H9 (cell line): ENCODE results near the gene KIF18B. TPM values are rescaled to one million over a fixed set of nuclear protein-coding genes. Genes with fewer than 3 reads are reported as not detected.

Experiments used
- DNase-seq: peaks from one replicate; pipeline ENCODE4 v3.0.0-alpha.2; 2017
- H2AFZ ChIP-seq: one replicate; pipeline ENCODE4 v1.6.1; 2013; ENCODE audit warnings: mild to moderate bottlenecking, low read length, control low read depth, moderate library complexity
- H2AK5ac ChIP-seq: 2 replicates; pipeline ENCODE4 v1.6.1; 2013; ENCODE audit warnings: low read length, control low read depth, mixed read lengths; ENCODE audit not compliant: insufficient read length
- H2BK120ac ChIP-seq: one replicate; pipeline ENCODE4 v1.6.1; 2013; ENCODE audit warnings: low read depth, mild to moderate bottlenecking, low read length, control low read depth, inconsistent platforms; ENCODE audit not compliant: poor library complexity, severe bottlenecking
- H2BK12ac ChIP-seq: 2 replicates; pipeline ENCODE4 v1.6.1; 2013; ENCODE audit warnings: low read length, control low read depth, mixed read lengths, low read depth; ENCODE audit not compliant: insufficient read length
- H2BK15ac ChIP-seq: 2 replicates; pipeline ENCODE4 v1.6.1; 2013; ENCODE audit warnings: low read depth, low read length, control low read depth
- H2BK20ac ChIP-seq: one replicate; pipeline ENCODE4 v1.6.1; 2013; ENCODE audit warnings: low read depth, mild to moderate bottlenecking, low read length, control low read depth, inconsistent platforms; ENCODE audit not compliant: poor library complexity, severe bottlenecking
- H2BK5ac ChIP-seq: 2 replicates; pipeline ENCODE4 v1.6.1; 2013; ENCODE audit warnings: low read length, control low read depth, mixed read lengths; ENCODE audit not compliant: insufficient read length
- H3K14ac ChIP-seq: 2 replicates; pipeline ENCODE4 v1.6.1; 2013; ENCODE audit warnings: low read length, control low read depth; ENCODE audit not compliant: insufficient read depth
- H3K18ac ChIP-seq: 2 replicates; pipeline ENCODE4 v1.6.1; 2013; ENCODE audit warnings: low read depth, mild to moderate bottlenecking, mixed read lengths, low read length, control low read depth; ENCODE audit not compliant: insufficient read length
- H3K23ac ChIP-seq: 2 replicates; pipeline ENCODE4 v1.6.1; 2013; ENCODE audit warnings: low read length, control low read depth, mixed read lengths, low read depth; ENCODE audit not compliant: insufficient read length
- H3K23me2 ChIP-seq: 2 replicates; pipeline ENCODE4 v1.6.1; 2013; ENCODE audit warnings: low read depth, mild to moderate bottlenecking, mixed read lengths, low read length, control low read depth; ENCODE audit not compliant: insufficient read length, poor library complexity, severe bottlenecking
- H3K27ac ChIP-seq: 2 replicates; pipeline ENCODE4 v1.5.1; 2013; ENCODE audit warnings: low read length, control low read depth, mixed read lengths, low read depth; ENCODE audit not compliant: insufficient read length
- H3K27me3 ChIP-seq: 2 replicates; pipeline ENCODE4 v1.6.1; 2013; ENCODE audit warnings: low read length, control low read depth, inconsistent platforms; ENCODE audit not compliant: insufficient read depth
- H3K4ac ChIP-seq: 2 replicates; pipeline ENCODE4 v1.6.1; 2013; ENCODE audit warnings: low read depth, mild to moderate bottlenecking, control low read depth, inconsistent platforms, low read length, moderate library complexity
- H3K4me1 ChIP-seq: 2 replicates; pipeline ENCODE4 v1.6.1; 2013; ENCODE audit warnings: low read length, control low read depth, inconsistent platforms; ENCODE audit not compliant: insufficient read depth
- H3K4me2 ChIP-seq: 2 replicates; pipeline ENCODE4 v1.6.1; 2013; ENCODE audit warnings: low read length, control low read depth, mixed read lengths; ENCODE audit not compliant: insufficient read length, insufficient read depth
- H3K56ac ChIP-seq: 2 replicates; pipeline ENCODE4 v1.6.1; 2013; ENCODE audit warnings: low read depth, mild to moderate bottlenecking, mixed read lengths, low read length, control low read depth; ENCODE audit not compliant: insufficient read length
- H3K79me1 ChIP-seq: 2 replicates; pipeline ENCODE4 v1.6.1; 2013; ENCODE audit warnings: low read depth, mild to moderate bottlenecking, moderate library complexity, low read length, control low read depth, inconsistent platforms; ENCODE audit not compliant: insufficient read depth, poor library complexity, severe bottlenecking
- H3K79me2 ChIP-seq: 2 replicates; pipeline ENCODE4 v1.6.1; 2013; ENCODE audit warnings: low read length, control low read depth, inconsistent platforms; ENCODE audit not compliant: insufficient read depth
- H3K9ac ChIP-seq: 2 replicates; pipeline ENCODE4 v1.6.1; 2013; ENCODE audit warnings: low read length, control low read depth, mixed read lengths; ENCODE audit not compliant: insufficient read length; ENCODE audit errors: extremely low read depth
- H3K9me3 ChIP-seq: one replicate; pipeline ENCODE4 v1.6.1; 2013; ENCODE audit warnings: low read depth, low read length, inconsistent platforms; ENCODE audit not compliant: control insufficient read depth
- H3T11ph ChIP-seq: one replicate; pipeline ENCODE4 v1.6.1; 2013; ENCODE audit warnings: mild to moderate bottlenecking, low read length, control low read depth, inconsistent platforms
- H4K20me1 ChIP-seq: one replicate; pipeline ENCODE4 v1.6.1; 2013; ENCODE audit not compliant: control insufficient read depth, insufficient read length, insufficient read depth
- H4K5ac ChIP-seq: 2 replicates; pipeline ENCODE4 v1.6.1; 2013; ENCODE audit warnings: low read depth, mild to moderate bottlenecking, mixed read lengths, low read length, control low read depth; ENCODE audit not compliant: insufficient read length
- H4K8ac ChIP-seq: replicated peaks from 2 replicates; pipeline ENCODE4 v1.6.1; 2013; ENCODE audit warnings: low read length, control low read depth, mixed read lengths, low read depth; ENCODE audit not compliant: insufficient read length
- H4K91ac ChIP-seq: 2 replicates; pipeline ENCODE4 v1.6.1; 2013; ENCODE audit warnings: low read depth, mild to moderate bottlenecking, moderate library complexity, mixed read lengths, low read length, control low read depth; ENCODE audit not compliant: insufficient read length
- H3K27ac Mint-ChIP-seq, 3 experiments: 2 replicates in 2 of 3; 3 replicates in 1 of 3; pipeline ENCODE4 v1.8.0; 2020 to 2021; ENCODE audit warnings: mixed read lengths in 3 of 3, mild to moderate bottlenecking in 1 of 3, moderate library complexity in 1 of 3
- H3K27me3 Mint-ChIP-seq: 2 replicates; pipeline ENCODE4 v1.8.0; 2021; ENCODE audit warnings: low read depth, mild to moderate bottlenecking, moderate library complexity, mixed read lengths
- H3K36me3 Mint-ChIP-seq, 3 experiments: 2 replicates in 2 of 3; 3 replicates in 1 of 3; pipeline ENCODE4 v1.8.0; 2020 to 2021; ENCODE audit warnings: low read depth in 3 of 3, mixed read lengths in 3 of 3; ENCODE audit not compliant: insufficient read depth in 1 of 3
- H3K4me1 Mint-ChIP-seq, 2 experiments: 2 replicates each; pipeline ENCODE4 v1.8.0; 2020; ENCODE audit warnings: mixed read lengths in 2 of 2
- H3K4me3 Mint-ChIP-seq, 2 experiments: 2 replicates in 1 of 2; 3 replicates in 1 of 2; pipeline ENCODE4 v1.8.0; 2020 to 2021; ENCODE audit warnings: mild to moderate bottlenecking in 2 of 2, mixed read lengths in 2 of 2, moderate library complexity in 1 of 2
- H3K9me3 Mint-ChIP-seq, 2 experiments: 2 replicates in 1 of 2; 3 replicates in 1 of 2; pipeline ENCODE4 v1.8.0; 2020; ENCODE audit warnings: mild to moderate bottlenecking in 2 of 2, mixed read lengths in 2 of 2, moderate library complexity in 1 of 2
- CTCF ChIP-seq: fragments of 200-600 bp; sonication (generic); conservative IDR thresholded peaks from 3 replicates; pipeline ENCODE4 v1.8.0; 2021; ENCODE audit warnings: antibody characterized with exemption, mild to moderate bottlenecking
- WGBS: extraction: QIAGEN DNeasy Blood & Tissue Kit; methylation state at CpG from one replicate; pipeline ENCODE4 v1.1.7; 2013; ENCODE audit warnings: missing lambda C conversion rate, low lambda C conversion rate, mixed read lengths; ENCODE audit not compliant: insufficient read length; ENCODE audit errors: extremely low coverage; 5-methylcytosine and 5-hydroxymethylcytosine counted together
- total RNA-seq: library from RNA; stranded (reverse); gene quantifications from 2 replicates; pipeline ENCODE4 v1.2.1, GENCODE V29; 2021

The KIF18B gene
- total RNA-seq, 1 experiment from 2014 or later = 51.8 TPM

GRCh38 chr17:44928950-44929720 is 18.4 kb downstream of the KIF18B start:
- Histone ChIP-seq H4K91ac (no peak overlapping the region), H3K18ac (no peak overlapping the region), H3K9ac (no peak overlapping the region), H3K56ac (no peak overlapping the region), H3T11ph (no peak overlapping the region), H3K27me3 (no peaks in the 10 kb centered on the region), H3K23ac (no peak overlapping the region), H2AK5ac (no peak overlapping the region), H3K4me2 (no peak overlapping the region), H3K79me2 (no peaks in the 10 kb centered on the region), H3K23me2 (no peaks in the 10 kb centered on the region), H2BK5ac (no peak overlapping the region), H3K27ac (no peak overlapping the region), H3K79me1 (no peaks in the 10 kb centered on the region), H3K9me3 (no peaks in the 10 kb centered on the region), H2BK12ac (no peak overlapping the region), H2BK20ac (no peak overlapping the region), H3K14ac (no peak overlapping the region), H2BK120ac (no peak overlapping the region), H4K8ac (no peak overlapping the region), H4K20me1 (no peaks in the 10 kb centered on the region), H2BK15ac (no peak overlapping the region), H4K5ac (no peak overlapping the region), H2AFZ (no peak overlapping the region), H3K4me1 (no peaks in the 10 kb centered on the region), H3K4ac (no peak overlapping the region)
- Mint-ChIP-seq H3K27ac (no peak overlapping the region), H3K9me3 (no peaks in the 10 kb centered on the region), H3K4me1 (peaks cover 0 to 2% of the 10 kb centered on the region in 2 experiments; a peak in 1 of 4 replicates), H3K27me3 (no peaks in the 10 kb centered on the region; the same call in 1 of the 2 replicates), H3K36me3 (peaks cover 45 to 85% (median 84%) of the 10 kb centered on the region in 3 experiments), H3K4me3 (no peak overlapping the region)
- TF ChIP-seq CTCF = no peak
- no CpG with 5 or more reads among the region's 7 CpGs for WGBS
- no peak for DNase-seq
